Measurements from ENCODE around the gene SPAG9.
A peak's percentile ranks its signal among the peaks of the same experiment; 100 is the strongest.
"Not testable (repeated sequence)": the region's sequence is repeated elsewhere in the genome, so short reads cannot be mapped to it uniquely, and the experiment has no call there.

Gene SPAG9

DNA sequence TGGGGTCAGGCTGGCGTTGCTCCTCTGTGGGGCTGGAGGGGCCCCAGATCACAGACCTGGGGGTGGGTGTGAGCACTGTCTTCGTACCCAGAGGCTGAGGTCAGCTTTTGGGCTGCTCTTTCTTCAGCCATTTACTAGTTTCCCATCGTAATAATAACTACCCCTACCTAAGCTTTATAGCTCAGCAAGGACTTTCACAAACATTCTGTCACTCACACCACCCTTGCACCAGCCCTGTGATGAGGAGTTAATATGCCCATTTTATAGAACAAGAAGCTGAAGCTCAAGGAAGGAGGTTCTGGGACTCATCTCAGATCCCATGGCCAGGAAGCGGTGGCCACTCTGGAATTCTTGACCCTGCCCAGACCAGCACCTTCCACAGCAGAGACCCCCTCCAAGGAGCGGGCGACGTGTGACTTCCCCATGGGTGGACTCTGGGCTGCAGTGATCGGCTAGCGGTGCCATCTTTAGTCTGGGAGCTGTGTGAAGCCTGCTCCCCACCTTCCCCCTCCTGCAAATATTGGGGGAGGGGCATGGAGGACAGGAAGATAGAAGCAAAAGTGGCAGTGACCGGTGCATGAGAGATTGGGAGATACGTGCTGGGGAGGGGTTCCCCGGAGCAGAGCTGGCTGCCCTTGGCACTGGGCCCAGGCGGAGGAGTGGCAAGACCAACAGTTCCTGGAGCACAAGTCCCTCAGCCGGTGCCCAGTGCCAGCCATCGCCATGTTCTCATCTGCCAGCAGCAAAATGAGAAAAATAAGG, 172.7 kb downstream of the SPAG9 start:
- peaks cover 22% of the 10 kb centered on the region for H3K27me3 ChIP-seq (ENCODE audit: insufficient read depth, low read length)
- H3K9ac ChIP-seq (ENCODE audit: low read depth, low read length): no peak overlapping the region
- no peaks in the 10 kb centered on the region for H3K36me3 ChIP-seq (ENCODE audit: insufficient read depth, low read depth, low read length)
- H3K4me3 ChIP-seq (ENCODE audit: low read length): no peak overlapping the region
- peaks cover 7% of the 10 kb centered on the region; the same call in 1 of the 2 replicates for H3K4me1 ChIP-seq (ENCODE audit: insufficient read depth, low read length)
- no peaks in the 10 kb centered on the region for H3K9me3 ChIP-seq (ENCODE audit: insufficient read depth, low read depth, low read length)
- no peak overlapping the region for H3K27ac ChIP-seq (ENCODE audit: low read length)

DNA sequence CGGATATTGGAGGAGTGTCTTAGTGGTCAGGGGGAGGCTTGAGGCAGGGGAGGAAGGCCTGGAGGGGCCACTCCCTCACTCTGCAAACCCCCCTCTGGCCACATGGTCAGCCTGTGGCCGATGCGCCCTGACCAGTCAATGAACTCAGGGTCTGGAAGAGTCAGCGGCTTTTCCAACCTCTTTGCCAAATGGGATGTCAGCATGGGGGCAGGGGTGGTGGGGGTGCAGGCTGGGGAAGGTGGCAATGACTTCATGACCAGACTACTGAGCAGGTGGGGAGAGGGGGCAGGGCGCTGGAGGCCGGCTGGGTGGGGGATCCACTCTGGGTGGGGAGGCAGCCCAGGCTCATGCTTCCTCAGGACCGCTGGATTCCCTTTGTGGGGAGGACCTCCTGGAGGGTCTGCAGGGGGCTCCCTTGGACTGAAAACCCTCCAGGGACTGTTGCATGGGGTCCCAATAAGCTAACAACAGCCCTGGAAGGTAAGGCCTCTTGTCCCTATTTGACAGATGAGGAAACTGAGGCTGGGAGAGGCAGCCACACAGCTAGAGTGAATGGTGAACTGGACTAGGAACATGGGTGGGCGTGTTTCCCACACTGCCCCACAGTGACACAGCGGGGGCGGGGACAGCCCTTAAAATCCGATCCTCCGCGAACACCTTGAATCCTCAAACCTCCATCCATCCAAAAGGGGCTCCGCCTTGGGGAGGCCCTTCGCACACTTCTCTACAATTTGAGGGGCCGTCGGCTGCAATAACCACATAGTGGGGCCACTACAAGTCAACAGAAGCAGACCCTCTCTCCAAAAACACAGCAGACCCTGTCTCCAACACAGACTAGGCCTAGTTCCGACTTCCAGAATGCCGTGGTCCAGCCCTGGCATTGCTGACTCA, 173.5 kb downstream of the SPAG9 start:
- H3K4me1 ChIP-seq (ENCODE audit: insufficient read depth, low read length): peaks cover 7% of the 10 kb centered on the region; the same call in 1 of the 2 replicates
- H3K9ac ChIP-seq (ENCODE audit: low read depth, low read length): no peak overlapping the region
- no peak overlapping the region for H3K4me3 ChIP-seq (ENCODE audit: low read length)
- no peaks in the 10 kb centered on the region for H3K9me3 ChIP-seq (ENCODE audit: insufficient read depth, low read depth, low read length)
- H3K36me3 ChIP-seq (ENCODE audit: insufficient read depth, low read depth, low read length): no peaks in the 10 kb centered on the region
- H3K27me3 ChIP-seq (ENCODE audit: insufficient read depth, low read length): peaks cover 29% of the 10 kb centered on the region
- H3K27ac ChIP-seq (ENCODE audit: low read length): no peak overlapping the region

DNA sequence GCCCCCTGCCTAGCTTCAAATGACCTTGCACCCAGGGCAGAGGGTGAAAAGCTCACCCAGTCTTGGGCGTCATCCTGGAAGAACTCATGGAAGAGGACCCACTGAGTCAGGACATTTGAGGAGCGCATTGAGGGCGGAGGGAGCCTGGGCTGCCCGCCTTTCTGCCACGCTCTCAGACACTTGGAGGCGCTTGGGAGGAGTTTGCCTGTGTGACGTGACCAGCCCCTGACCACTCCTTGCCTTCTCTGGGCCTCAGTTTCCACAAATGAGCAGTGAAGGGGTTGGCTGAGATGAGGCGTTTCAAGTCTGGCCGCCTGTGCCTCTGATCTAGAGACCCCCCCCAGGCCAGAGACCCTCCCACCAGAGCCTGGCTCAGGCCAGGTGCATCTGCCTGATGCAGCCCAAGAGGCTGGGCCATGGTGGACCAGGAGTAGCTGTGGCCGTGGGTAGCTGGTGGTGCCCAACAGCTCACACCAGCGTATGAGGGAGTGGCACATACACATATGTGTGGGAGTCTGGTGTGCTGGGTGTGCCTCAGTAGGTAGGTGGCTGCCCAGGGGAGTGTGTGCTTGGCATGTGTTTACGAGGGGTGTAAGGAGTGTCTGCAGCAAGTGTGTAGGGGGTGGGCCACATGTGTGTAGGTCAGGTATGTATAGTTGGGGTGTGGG, 174.3 kb downstream of the SPAG9 start:
- H3K4me3 ChIP-seq (ENCODE audit: low read length): no peak overlapping the region
- H3K4me1 ChIP-seq (ENCODE audit: insufficient read depth, low read length): peaks cover 7% of the 10 kb centered on the region; the same call in 1 of the 2 replicates
- peaks cover 30% of the 10 kb centered on the region for H3K27me3 ChIP-seq (ENCODE audit: insufficient read depth, low read length)
- H3K27ac ChIP-seq (ENCODE audit: low read length): no peak overlapping the region
- H3K9me3 ChIP-seq (ENCODE audit: insufficient read depth, low read depth, low read length): no peaks in the 10 kb centered on the region
- H3K36me3 ChIP-seq (ENCODE audit: insufficient read depth, low read depth, low read length): no peaks in the 10 kb centered on the region
- no peak overlapping the region for H3K9ac ChIP-seq (ENCODE audit: low read depth, low read length)

DNA sequence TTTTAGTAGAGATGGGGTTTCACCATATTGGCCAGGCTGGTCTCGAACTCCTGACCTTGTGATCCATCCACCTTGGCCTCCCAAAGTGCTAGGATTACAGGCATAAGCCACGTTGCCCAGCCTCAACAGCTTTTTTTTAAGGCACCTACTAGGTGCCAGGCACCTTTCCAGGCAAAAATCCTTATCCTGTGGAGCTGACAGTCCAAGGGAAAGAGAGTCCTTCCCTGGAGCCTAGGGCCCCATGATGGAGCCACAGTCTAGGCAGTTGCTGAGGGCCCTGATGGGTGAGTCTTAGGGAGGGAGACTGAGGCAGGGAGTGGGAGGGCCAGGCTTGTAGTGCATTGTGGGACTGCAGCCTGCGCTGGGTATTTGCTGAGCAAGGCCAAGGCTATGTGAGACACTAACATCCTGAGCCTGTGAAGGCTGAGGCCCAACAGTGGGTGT, 174.9 kb downstream of the SPAG9 start:
- H3K4me1 ChIP-seq (ENCODE audit: insufficient read depth, low read length): peaks cover 7% of the 10 kb centered on the region; the same call in 1 of the 2 replicates
- peaks cover 30% of the 10 kb centered on the region for H3K27me3 ChIP-seq (ENCODE audit: insufficient read depth, low read length)
- H3K9me3 ChIP-seq (ENCODE audit: insufficient read depth, low read depth, low read length): no peaks in the 10 kb centered on the region
- no peak overlapping the region for H3K27ac ChIP-seq (ENCODE audit: low read length)
- no peak overlapping the region for H3K4me3 ChIP-seq (ENCODE audit: low read length)
- no peak overlapping the region for H3K9ac ChIP-seq (ENCODE audit: low read depth, low read length)
- H3K36me3 ChIP-seq (ENCODE audit: insufficient read depth, low read depth, low read length): no peaks in the 10 kb centered on the region

DNA sequence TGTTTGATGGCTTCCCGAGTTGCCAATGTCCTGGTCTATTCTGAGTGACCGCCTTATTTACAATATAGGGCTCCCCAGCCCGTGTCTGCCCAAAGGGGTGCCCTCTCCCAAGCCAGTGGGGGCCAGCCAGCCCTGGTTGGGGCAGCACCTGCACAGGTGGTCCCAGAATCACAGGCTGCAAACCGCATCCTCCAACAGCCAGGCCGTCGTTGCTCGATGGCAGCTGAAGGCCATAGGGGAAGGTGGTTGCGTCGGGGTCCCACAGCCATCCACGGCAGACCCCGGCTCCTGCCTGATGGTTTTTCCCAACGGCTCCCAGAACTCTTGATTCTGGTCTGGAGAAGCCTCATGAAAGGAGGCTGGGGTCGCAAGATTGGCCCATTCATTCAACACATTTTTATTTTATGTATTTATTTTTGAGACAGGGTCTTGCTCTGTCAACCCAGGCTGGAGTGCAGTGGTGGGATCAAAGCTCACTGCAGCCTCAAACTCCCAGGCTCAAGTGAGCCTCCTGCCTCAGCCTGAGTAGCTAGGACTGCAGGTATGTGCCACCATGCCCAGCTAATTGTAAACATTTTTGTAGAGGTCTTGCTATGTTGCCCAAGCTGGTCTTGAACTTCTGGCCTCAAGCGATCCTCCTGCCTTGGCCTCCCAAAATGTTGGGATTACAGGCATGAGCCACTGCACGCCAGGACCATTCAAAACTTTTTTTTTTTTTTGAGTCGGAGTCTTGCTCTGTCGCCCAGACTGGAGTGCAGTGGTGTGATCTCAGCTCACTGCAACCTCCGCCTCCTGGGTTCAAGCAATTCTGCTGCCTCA, 175.6 kb downstream of the SPAG9 start:
- Histone ChIP-seq H3K4me1 (ENCODE audit: insufficient read depth, low read length) (peaks cover 6% of the 10 kb centered on the region; the same call in 1 of the 2 replicates), H3K4me3 (ENCODE audit: low read length) (peak overlapping the region; percentile 58; the same call in 1 of the 2 replicates), H3K36me3 (ENCODE audit: insufficient read depth, low read depth, low read length) (no peaks in the 10 kb centered on the region), H3K27me3 (ENCODE audit: insufficient read depth, low read length) (peaks cover 30% of the 10 kb centered on the region), H3K27ac (ENCODE audit: low read length) (no peak overlapping the region), H3K9me3 (ENCODE audit: insufficient read depth, low read depth, low read length) (no peaks in the 10 kb centered on the region), H3K9ac (ENCODE audit: low read depth, low read length) (no peak overlapping the region)

DNA sequence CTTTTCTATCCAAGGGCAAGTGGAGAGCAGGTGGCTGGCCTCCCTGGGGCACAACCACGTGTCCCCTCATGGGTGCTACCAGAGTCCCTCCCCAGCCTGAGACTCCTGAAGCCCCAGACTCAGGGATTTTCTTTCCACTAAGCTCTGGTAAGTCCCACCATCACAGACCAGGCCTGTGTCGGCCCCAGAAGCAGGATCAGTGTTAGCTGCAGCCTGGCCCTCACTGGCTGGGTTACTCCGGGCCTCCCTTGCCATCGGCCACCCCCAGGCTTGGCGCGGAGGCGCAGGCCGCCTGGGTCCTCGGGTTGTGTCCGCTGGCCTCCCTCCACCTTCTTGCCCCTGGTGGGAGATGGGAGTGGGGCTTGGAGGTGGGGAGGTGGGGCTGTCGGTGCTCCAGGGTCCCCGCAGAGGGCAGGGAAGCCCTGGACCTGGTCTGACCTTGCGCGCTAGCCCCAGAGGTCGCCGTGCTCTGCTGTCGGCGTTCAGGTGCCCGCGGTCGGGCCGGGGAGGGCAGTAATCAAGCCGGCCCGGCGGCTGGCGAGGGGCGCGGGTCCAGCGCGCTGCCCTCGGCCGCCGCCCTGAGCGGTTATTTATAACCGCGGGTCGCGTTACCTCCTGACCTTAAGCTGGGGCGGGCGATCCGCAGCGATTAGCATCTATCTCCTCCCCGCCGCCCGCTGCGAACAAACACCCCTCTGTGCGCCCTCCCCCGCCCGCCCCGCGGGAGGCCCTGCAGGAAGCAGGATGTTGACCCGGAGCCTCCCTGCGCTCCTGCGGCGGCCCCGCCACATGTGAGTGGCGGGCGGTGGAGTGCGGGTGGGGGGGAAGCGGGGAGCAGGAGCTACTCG, 176.4 kb downstream of the SPAG9 start:
- H3K27me3 ChIP-seq (ENCODE audit: insufficient read depth, low read length): peaks cover 30% of the 10 kb centered on the region
- H3K9ac ChIP-seq (ENCODE audit: low read depth, low read length): peak overlapping the region; percentile 16; the same call in 1 of the 2 replicates
- H3K4me1 ChIP-seq (ENCODE audit: insufficient read depth, low read length): no peaks in the 10 kb centered on the region; the same call in 1 of the 2 replicates
- H3K36me3 ChIP-seq (ENCODE audit: insufficient read depth, low read depth, low read length): no peaks in the 10 kb centered on the region
- no peaks in the 10 kb centered on the region for H3K9me3 ChIP-seq (ENCODE audit: insufficient read depth, low read depth, low read length)
- no peak overlapping the region for H3K27ac ChIP-seq (ENCODE audit: low read length)
- H3K4me3 ChIP-seq (ENCODE audit: low read length): peak overlapping the region; percentile 58; the same call in 1 of the 2 replicates

DNA sequence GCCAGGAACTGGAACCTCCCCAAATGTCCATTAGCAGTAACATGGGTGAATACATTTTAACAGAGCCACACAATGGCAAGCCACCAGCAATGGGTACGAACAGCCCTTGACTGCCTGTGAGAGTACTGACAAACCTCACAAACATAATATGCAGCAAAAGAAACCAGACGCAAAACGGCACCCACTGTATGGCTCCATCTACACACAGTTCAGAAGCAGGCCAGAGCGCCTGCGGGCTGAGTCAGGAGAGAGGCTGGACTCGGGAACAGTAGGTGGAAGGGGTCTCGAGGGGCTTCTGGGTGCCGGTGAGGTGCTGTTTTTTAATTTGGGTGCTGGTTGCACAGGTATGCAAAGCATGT, 177.1 kb downstream of the SPAG9 start:
- Histone ChIP-seq H3K4me1 (ENCODE audit: insufficient read depth, low read length) (no peaks in the 10 kb centered on the region; the same call in 1 of the 2 replicates), H3K4me3 (ENCODE audit: low read length) (no peak overlapping the region; the same call in 1 of the 2 replicates), H3K36me3 (ENCODE audit: insufficient read depth, low read depth, low read length) (no peaks in the 10 kb centered on the region), H3K27me3 (ENCODE audit: insufficient read depth, low read length) (peaks cover 30% of the 10 kb centered on the region), H3K27ac (ENCODE audit: low read length) (no peak overlapping the region), H3K9me3 (ENCODE audit: insufficient read depth, low read depth, low read length) (no peaks in the 10 kb centered on the region), H3K9ac (ENCODE audit: low read depth, low read length) (peak overlapping the region; percentile 16; the same call in 1 of the 2 replicates)

DNA sequence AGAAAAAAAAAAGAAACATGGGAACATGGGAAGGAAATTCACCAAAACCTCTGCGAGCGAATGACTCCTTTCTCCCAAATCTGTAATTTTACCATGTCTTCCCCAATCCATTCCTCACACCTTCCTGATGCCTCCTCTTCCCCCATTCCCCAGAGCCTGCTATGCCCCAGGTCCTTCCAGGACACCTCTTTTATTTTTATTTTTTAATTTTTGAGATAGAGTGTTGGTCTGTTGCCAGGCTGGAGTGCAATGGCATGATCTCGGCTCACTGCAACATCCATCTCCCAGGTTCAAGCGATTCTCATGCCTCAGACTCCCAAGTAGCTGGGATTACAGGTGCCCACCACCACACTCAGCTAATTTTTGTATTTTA, 179.0 kb downstream of the SPAG9 start:
- not testable (repeated sequence) for H3K9ac ChIP-seq (ENCODE audit: low read depth, low read length); H3K4me1 ChIP-seq (ENCODE audit: insufficient read depth, low read length); H3K36me3 ChIP-seq (ENCODE audit: insufficient read depth, low read depth, low read length); H3K27ac ChIP-seq (ENCODE audit: low read length); H3K4me3 ChIP-seq (ENCODE audit: low read length); H3K9me3 ChIP-seq (ENCODE audit: insufficient read depth, low read depth, low read length)
- peaks cover 30% of the 10 kb centered on the region for H3K27me3 ChIP-seq (ENCODE audit: insufficient read depth, low read length)

DNA sequence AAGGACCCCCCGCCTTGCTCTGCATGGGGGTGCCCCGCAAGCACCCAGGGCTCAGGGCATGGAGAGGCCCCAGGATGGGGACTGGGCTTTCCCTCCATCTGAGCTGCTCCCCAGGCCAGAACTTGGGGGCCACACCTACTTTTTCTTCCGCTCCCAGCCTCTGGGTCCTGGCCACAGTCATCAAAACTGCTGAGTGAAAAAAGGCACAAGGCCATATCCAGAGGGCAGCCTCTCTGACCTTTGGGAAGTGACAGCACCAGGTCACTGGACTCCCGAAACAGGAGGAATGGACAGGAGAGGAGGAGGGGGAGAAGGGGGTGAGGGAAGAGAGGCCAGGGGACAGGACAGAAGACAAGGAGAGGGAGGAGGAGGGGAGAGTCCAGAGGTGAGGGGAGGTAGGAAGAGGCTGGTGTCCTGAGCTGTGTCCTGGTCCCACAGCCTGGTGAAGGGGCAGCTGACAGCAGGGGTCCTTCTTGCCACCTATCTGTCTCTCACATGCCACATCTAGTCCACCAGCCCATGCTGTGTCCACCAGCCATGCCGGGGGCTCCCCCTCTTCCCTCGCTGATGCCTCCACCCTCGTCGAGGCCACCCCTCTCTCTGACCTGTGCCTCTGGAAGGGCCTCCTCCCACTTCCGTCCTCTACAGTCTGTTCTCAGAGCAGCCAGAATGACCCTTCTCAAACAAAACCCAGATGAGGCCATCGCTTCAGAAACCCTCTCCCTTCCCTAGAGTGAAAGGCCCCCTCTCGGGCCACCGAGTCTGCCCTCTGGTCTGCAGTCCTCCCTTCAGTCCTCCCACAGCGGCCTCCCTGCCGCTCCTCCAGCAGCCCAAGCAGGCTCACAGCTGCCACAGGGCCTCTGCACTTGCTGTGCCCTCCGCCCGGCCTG, 180.6 kb downstream of the SPAG9 start:
- no peak overlapping the region for H3K27ac ChIP-seq (ENCODE audit: low read length)

DNA sequence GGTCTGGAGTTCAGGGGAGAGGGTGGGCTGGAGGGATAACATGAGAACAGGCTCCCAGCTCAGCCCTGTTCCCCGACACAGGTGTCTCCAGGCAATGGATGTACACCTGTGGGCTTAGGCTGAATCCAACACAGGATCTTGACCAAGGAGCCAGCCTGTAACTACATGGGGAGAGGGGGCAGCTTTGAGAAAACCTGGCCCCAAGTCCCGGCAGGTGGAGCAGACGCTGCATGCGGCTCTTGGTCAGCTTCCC, 181.2 kb downstream of the SPAG9 start:
- H3K27me3 ChIP-seq (ENCODE audit: insufficient read depth, low read length): peaks cover 23% of the 10 kb centered on the region
- no peaks in the 10 kb centered on the region for H3K36me3 ChIP-seq (ENCODE audit: insufficient read depth, low read depth, low read length)
- no peak overlapping the region for H3K4me3 ChIP-seq (ENCODE audit: low read length)
- H3K27ac ChIP-seq (ENCODE audit: low read length): no peak overlapping the region
- no peaks in the 10 kb centered on the region; the same call in 1 of the 2 replicates for H3K4me1 ChIP-seq (ENCODE audit: insufficient read depth, low read length)
- H3K9ac ChIP-seq (ENCODE audit: low read depth, low read length): no peak overlapping the region
- H3K9me3 ChIP-seq (ENCODE audit: insufficient read depth, low read depth, low read length): no peaks in the 10 kb centered on the region

More for the DNA sequence above, 180.6 kb downstream of the SPAG9 start:
- peaks cover 27% of the 10 kb centered on the region for H3K27me3 ChIP-seq (ENCODE audit: insufficient read depth, low read length)
- no peaks in the 10 kb centered on the region for H3K9me3 ChIP-seq (ENCODE audit: insufficient read depth, low read depth, low read length)
- no peak overlapping the region for H3K4me3 ChIP-seq (ENCODE audit: low read length)
- H3K36me3 ChIP-seq (ENCODE audit: insufficient read depth, low read depth, low read length): no peaks in the 10 kb centered on the region
- H3K9ac ChIP-seq (ENCODE audit: low read depth, low read length): no peak overlapping the region
- H3K4me1 ChIP-seq (ENCODE audit: insufficient read depth, low read length): no peaks in the 10 kb centered on the region; the same call in 1 of the 2 replicates

Data from iPS-20b (cell line).